AG09319 (cell line): ENCODE data around the gene MFRP.

ENCODE experiments used
- DNase-seq: peaks from one replicate; pipeline ENCODE4 v3.0.0-alpha.2; 2010; ENCODE audit warnings: low read depth; ENCODE audit errors: extremely low read depth
- TF ChIP-seq, protein P1 (sequence below): IDR thresholded peaks from 2 replicates; pipeline ENCODE4 v1.5.1; 2011; ENCODE audit warnings: low read depth, mild to moderate bottlenecking, inconsistent platforms, low read length, moderate library complexity

MFRP gene

DNA sequence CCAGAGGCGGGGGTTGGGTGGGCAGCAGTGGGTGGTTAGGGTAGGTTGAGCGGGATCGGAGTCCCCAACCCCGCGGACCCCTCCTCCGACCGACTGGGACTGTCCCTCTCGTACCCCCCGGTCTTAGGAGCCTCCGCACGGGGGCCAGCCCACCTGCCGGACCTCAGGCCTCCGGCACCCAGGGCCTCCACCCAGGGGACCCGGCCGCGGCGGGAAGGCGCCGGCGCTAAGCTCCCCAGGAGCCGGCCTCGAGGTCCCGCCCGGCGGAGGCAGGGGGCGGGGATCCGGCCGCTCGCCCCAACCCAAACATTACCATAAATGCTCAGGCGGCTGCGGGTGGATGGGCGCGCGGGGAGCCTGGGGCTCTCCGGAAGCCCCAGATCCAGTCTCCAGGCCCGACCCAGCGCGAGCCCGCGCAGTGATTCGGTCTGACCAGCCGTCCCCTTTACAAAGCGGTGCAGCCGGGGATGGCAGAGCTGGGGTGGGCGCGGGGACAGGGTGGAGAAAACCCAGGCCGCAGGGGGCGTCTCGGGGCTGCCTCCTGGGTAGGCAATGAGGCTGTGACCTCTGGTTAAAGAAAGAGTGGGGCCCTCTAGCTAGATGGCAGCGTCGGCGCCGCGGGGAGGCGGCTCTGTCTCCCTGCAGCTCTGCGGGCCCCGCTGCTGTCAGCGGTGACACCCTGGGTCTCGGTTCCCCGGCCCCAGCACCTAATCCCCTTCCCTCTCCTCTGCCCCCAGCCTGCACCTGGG lies 25.6 kb downstream of the MFRP start:
- TF ChIP-seq, protein P1, sequence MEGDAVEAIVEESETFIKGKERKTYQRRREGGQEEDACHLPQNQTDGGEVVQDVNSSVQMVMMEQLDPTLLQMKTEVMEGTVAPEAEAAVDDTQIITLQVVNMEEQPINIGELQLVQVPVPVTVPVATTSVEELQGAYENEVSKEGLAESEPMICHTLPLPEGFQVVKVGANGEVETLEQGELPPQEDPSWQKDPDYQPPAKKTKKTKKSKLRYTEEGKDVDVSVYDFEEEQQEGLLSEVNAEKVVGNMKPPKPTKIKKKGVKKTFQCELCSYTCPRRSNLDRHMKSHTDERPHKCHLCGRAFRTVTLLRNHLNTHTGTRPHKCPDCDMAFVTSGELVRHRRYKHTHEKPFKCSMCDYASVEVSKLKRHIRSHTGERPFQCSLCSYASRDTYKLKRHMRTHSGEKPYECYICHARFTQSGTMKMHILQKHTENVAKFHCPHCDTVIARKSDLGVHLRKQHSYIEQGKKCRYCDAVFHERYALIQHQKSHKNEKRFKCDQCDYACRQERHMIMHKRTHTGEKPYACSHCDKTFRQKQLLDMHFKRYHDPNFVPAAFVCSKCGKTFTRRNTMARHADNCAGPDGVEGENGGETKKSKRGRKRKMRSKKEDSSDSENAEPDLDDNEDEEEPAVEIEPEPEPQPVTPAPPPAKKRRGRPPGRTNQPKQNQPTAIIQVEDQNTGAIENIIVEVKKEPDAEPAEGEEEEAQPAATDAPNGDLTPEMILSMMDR = no peak; the same call in 1 of the 2 replicates
- DNase-seq = no peak

DNA sequence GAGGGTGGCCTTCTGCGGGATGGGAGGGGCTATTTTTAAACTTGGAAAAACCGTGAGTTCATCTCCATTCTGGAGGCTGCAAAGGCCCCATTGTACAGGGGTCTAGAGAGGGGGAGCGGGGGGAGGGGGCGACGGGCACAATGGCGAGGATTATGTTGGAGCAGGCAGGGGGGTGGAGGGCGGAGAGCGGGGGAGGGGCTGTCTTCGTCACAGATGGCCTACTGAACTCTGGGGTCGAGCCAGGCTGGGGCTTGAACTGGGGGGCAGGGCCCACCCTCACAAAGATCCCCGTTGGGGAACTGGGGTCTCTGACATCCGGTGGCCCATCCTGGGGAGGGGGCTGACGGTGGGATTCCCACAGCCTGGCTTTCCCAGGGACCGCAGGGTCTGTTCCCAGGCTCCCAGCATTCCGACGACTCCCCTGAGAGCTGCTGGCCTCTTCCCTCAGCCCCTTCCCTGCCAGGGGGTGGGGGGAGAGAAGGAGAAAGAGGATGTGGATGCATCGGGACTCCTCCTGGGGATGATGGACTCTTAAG lies 26.2 kb downstream of the MFRP start:
- TF ChIP-seq, protein P1 = no peak
- no peak for DNase-seq

DNA sequence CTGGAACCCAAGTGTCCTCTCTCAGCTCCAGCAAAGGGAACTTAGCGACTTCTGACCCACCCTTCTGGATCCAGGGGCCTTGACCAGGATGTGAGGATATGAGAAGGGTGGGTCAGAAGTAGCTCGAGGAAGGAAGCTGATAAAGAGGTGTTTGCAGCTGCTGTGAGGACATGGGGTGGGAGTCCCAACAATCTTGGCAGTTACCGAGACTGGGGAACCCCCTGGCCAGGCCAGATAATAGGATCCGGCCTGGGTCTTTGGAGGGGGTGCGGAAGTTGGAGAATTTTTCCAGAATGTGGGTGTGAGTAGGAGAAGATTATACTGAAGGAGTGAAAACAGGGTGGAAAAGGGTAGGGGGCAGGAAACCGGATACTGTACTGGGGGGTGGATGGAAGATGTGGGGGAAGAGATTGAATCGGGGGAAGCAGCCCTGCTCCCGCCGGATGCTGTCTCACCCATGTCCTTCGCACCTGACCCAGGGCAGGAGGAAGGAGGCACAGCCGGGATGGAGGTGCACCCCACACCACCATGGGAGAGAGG lies 26.7 kb downstream of the MFRP start:
- DNase-seq = no peak
- TF ChIP-seq, protein P1 = no peak

DNA sequence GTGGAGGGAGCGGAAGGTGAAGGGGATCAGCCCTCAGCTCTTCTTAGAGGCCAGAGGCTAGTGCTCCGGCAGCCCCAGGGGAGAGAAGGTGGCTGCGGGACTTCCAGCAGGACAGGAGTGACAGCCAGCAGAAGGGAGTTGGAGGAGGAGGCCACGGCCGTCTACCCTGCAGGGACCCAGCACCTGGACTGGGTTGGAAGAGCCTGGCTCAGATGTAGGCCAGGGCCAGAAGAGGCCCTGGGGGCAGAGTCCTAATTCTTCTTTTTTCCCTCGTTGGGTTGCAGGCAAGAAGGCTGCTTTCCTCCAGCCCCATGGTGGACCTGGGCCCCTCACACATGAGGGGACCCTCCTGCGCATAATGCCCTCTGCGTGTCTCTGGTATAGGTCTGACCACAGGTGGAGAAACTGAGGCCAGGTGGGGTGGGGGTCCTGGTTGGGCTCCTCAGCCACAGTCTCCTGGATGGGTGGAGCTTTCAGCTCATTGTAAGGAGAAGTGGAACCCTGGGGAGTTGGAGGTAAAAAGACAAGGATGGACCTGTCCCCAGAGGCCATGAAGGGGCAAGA lies 27.3 kb downstream of the MFRP start:
- DNase-seq = no peak
- TF ChIP-seq, protein P1 = no peak

DNA sequence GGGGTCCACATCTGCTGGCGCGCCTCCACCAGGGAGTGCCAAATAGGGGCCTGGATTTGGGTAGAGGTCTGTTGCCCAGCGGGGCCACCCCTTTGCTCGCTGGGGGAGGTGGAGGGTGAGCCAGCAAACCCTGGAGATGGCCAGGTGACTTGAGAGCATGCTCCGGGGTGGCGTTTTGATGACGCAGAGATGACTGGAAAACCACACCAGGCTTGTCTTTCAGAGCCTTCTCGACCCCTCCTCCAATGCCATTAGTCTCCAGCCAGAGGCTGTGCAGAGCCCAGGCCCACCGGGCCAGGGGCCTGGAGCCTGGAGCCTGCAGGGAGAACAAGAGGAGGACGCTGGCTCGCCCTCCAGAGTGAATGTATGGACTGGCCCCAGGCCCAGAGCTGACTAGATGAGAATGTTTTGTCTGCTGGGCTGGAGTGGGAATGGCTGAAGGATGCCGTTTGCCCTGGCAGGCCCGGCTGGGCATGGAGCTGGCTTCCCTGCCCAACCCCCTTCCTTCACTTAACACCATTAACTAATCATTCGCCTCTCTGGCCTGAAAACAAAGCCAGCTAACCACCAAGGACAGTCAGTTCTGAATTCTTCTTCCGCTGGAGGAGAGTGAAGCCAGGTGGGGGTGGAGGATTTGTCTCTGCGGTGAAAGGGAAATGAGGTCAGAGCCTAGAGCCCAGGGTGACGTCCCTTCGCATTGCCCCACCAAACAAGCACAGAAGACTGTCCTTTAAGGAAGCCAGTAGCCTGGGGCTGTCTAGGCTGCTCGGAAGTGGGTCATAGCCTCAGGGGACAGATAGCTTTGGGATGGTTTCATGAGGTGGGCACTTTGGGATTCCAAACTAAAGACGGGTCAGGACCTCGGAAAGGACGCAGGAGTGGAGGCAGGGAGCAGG lies 28.0 kb downstream of the MFRP start:
- TF ChIP-seq, protein P1 = no peak
- no peak for DNase-seq

DNA sequence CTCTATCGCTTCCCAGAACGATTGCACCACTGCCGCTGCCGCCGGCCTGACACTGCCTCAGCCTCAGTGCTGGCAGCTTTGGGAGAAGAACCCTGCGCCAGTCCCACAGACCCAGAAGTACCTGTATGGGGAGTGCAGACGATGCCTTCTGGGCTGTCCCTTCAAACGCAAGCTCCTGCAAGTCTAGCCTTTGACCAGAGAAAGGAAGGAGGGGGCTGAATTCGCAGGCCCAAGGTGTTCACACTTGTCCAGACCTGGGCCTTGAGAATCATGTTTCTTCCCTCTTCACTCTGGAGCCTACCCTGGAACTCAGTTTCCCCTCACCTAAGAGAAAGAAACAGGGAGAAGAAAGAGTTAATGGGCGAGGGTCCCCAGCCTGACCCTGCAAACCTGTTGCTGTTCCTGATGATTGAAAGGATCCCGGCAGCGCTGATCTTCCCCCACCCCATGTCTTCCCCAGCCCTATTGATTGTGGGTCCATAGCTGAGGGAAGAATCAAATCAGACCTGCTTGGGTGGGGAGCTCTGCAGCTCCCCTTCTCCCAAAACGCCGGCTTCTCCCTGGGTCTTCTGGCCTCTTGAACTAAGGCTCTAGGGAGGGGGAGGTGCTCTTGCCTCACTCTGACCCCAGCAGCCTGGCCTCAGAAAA lies 28.8 kb downstream of the MFRP start:
- TF ChIP-seq, protein P1 = no peak
- DNase-seq = no peak
